Gastrocnemius medialis (tissue), 4 donors: Measurements from ENCODE around the gene SMOC2. TPM values are rescaled to one million over a fixed set of nuclear protein-coding genes. Genes with fewer than 3 reads are reported as not detected.

Experiments
- ATAC-seq, 2 donors: fragments of 150-250 bp; one replicate each; pipeline ENCODE4 v1.9.1; 2016
- DNase-seq, 2 donors: peaks; one replicate each; pipeline ENCODE4 v3.0.0-alpha.2; 2019
- H3K27ac ChIP-seq, 4 donors: fragments of 200-600 bp; sonication (generic); 1 replicate in 1 of 4; 2 replicates in 3 of 4; pipeline ENCODE4 v1.5.1; 2016 to 2018; ENCODE audit warnings: mild to moderate bottlenecking in 2 of 4, moderate library complexity in 1 of 4
- H3K27me3 ChIP-seq, 3 donors: fragments of 200-600 bp; sonication (generic) in 2 of 3; 1 replicate in 1 of 3; 2 replicates in 2 of 3; pipeline versions ENCODE4 v1.5.1 to v1.6.0; 2016 to 2019; ENCODE audit warnings: mild to moderate bottlenecking in 1 of 3, moderate library complexity in 1 of 3
- H3K36me3 ChIP-seq, 2 donors: fragments of 200-600 bp; sonication (generic) in 1 of 2; one replicate each; pipeline ENCODE4 v1.5.1; 2017 to 2018
- H3K4me1 ChIP-seq, 2 donors: fragments of 200-600 bp; sonication (generic) in 1 of 2; one replicate each; pipeline ENCODE4 v1.5.1; 2016 to 2017; ENCODE audit warnings: mild to moderate bottlenecking in 2 of 2
- H3K4me3 ChIP-seq, 4 donors: fragments of 200-600 bp; sonication (generic) in 3 of 4; 1 replicate in 1 of 4; 2 replicates in 3 of 4; pipeline ENCODE4 v1.5.1; 2016 to 2019; ENCODE audit warnings: mild to moderate bottlenecking in 2 of 4
- H3K9me3 ChIP-seq, 3 donors: fragments of 200-600 bp; sonication (generic) in 2 of 3; 1 replicate in 1 of 3; 2 replicates in 2 of 3; pipeline ENCODE4 v1.5.1; 2016 to 2019
- POLR2A ChIP-seq, 2 donors: fragments of 450-650 bp; IDR thresholded peaks; one replicate each; pipeline ENCODE4 v1.6.1; 2017; ENCODE audit warnings: antibody characterized with exemption in 2 of 2, mild to moderate bottlenecking in 2 of 2, moderate library complexity in 2 of 2
- in situ Hi-C, 4 donors: fragments of 200-750 bp; cut with MboI; loops; one replicate each; pipeline versions ENCODE4 v1.15.0 to v1.8.0; 2017; ENCODE audit warnings: low sequenced_read_pairs in 4 of 4
- intact Hi-C: fragments of 100-400 bp; cut with DNase I; formaldehyde crosslinking; loops from one replicate; pipeline ENCODE4 v1.15.1; 2023; ENCODE audit warnings: low total_unique reads
- total RNA-seq, 4 donors: library from RNA; depleted of rRNA; stranded (reverse); fragments of >200 nt; gene quantifications; one replicate each; pipeline versions ENCODE4 v1.1.0 to v1.2.3, GENCODE V29; 2016
- TF ChIP-seq, protein P1 (sequence below), 5 experiments: fragments of 450-650 bp in 3 of 5; fragments of 200-600 bp in 2 of 5; sonication (generic) in 2 of 5; IDR thresholded peaks in 4 of 5; conservative IDR thresholded peaks in 1 of 5; 1 replicate in 4 of 5; 2 replicates in 1 of 5; pipeline ENCODE4 v1.5.1; 2016 to 2019; ENCODE audit warnings: antibody characterized with exemption in 5 of 5, mild to moderate bottlenecking in 3 of 5, moderate library complexity in 3 of 5

The SMOC2 gene
- total RNA-seq, 4 donors from 2014 or later, result 7.2 to 34.4 (median 16.5) TPM

DNA sequence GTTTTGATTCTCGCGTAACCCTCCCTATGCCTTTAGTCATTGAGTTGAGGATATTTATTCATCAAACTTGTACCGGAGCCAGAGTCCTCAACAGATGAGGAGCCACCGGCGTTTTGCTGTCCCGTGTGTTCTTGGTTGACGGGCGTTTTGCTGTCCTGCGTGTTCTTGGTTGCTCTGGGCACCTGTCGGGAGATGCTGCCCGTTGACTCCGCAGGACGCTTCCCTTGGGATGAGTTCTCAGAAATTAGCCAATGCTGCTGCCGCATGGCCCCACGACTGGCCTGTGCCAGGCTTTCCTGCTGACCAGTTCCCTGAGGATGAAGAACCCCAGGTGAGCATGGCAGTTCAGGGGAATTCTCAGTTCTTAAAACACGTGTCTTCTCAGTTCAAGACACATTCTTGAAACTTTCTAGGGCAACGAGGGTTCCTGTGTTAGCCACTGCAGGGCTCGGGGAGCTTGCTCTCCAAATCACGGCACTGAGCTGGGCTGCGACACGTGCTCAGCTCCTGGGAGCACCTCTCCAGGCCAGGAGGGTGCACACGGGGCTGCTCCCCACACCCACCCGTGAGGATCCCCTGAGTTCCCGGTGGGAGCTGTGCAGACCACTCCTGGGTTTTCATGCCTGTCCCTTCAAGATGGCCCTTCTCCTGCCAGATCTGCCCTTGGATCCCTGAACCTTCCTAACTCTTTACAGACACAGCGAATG is 265.6 kb downstream of the SMOC2 start:
- H3K4me3 ChIP-seq, result no peak overlapping the region
- no peaks in the 10 kb centered on the region for H3K9me3 ChIP-seq
- no peak overlapping the region for H3K27ac ChIP-seq
- ATAC-seq, result no peak
- intact Hi-C loops (no loop called here), in situ Hi-C loops (no loop called here)
- H3K4me1 ChIP-seq, result no peaks in the 10 kb centered on the region
- H3K27me3 ChIP-seq, result peaks cover 0 to 6% (median 4%) of the 10 kb centered on the region in 3 donors
- H3K36me3 ChIP-seq, result no peaks in the 10 kb centered on the region
- no peak for DNase-seq
- TF ChIP-seq, protein P1, sequence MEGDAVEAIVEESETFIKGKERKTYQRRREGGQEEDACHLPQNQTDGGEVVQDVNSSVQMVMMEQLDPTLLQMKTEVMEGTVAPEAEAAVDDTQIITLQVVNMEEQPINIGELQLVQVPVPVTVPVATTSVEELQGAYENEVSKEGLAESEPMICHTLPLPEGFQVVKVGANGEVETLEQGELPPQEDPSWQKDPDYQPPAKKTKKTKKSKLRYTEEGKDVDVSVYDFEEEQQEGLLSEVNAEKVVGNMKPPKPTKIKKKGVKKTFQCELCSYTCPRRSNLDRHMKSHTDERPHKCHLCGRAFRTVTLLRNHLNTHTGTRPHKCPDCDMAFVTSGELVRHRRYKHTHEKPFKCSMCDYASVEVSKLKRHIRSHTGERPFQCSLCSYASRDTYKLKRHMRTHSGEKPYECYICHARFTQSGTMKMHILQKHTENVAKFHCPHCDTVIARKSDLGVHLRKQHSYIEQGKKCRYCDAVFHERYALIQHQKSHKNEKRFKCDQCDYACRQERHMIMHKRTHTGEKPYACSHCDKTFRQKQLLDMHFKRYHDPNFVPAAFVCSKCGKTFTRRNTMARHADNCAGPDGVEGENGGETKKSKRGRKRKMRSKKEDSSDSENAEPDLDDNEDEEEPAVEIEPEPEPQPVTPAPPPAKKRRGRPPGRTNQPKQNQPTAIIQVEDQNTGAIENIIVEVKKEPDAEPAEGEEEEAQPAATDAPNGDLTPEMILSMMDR (IDR thresholded peaks at IDR 0.05 in 4 of 5, conservative IDR thresholded peaks at IDR 0.05 in 1 of 5), result no peak
- TF ChIP-seq POLR2A (IDR thresholded peaks at IDR 0.05), result no peak

DNA sequence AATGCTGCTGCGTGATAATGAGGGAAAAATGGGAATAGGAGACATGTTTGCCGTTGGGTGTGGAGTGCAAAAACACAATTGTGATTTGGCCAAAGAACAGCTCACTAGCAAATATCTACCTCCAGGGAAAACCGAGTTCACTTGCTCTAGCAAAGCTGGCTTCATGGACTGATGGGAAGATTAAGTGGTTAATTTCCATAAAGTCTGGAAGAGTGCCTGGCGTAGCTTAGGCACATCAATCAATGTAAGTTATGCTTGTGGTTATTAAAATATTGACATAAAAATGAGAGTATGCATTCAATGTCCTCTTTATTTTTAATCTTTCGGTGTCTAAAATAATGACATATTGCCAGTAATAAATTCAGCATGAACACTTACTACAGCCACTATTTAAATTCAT is 267.5 kb downstream of the SMOC2 start:
- Histone ChIP-seq H3K9me3 (no peaks in the 10 kb centered on the region), H3K27me3 (peaks cover 0 to 6% (median 4%) of the 10 kb centered on the region in 3 donors), H3K4me3 (no peak overlapping the region), H3K36me3 (no peaks in the 10 kb centered on the region), H3K27ac (no peak overlapping the region), H3K4me1 (no peaks in the 10 kb centered on the region)
- intact Hi-C loops (no loop called here), in situ Hi-C loops (no loop called here)
- TF ChIP-seq POLR2A (IDR thresholded peaks at IDR 0.05), result no peak
- TF ChIP-seq, protein P1 (IDR thresholded peaks at IDR 0.05 in 4 of 5, conservative IDR thresholded peaks at IDR 0.05 in 1 of 5), result no peak
- DNase-seq (no peak), ATAC-seq (no peak)

DNA sequence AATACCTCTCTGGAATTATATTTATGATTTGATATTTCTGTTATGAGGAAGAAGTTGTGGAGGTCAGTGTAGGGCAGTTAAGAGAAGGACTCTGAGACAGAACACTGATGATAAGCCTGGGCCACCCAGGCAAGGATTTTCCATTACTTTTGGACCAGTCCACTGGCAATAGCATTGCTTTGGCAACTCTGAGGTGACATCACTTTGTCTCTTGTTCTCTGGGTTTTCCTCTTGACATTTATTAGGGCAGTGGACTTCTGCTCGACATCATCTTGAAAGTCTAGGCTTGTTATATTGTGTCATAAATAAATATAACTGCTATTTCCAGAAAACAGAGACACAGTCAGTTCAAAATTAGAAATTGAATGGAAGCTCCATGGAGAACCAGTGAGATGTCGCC is 268.0 kb downstream of the SMOC2 start:
- no peak for TF ChIP-seq POLR2A (IDR thresholded peaks at IDR 0.05)
- TF ChIP-seq, protein P1 (IDR thresholded peaks at IDR 0.05 in 4 of 5, conservative IDR thresholded peaks at IDR 0.05 in 1 of 5), result no peak
- DNase-seq (no peak), ATAC-seq (no peak)
- intact Hi-C loops, result no loop called here
- Histone ChIP-seq H3K4me1 (no peaks in the 10 kb centered on the region), H3K4me3 (no peak overlapping the region), H3K36me3 (no peaks in the 10 kb centered on the region), H3K27me3 (peaks cover 0 to 6% (median 4%) of the 10 kb centered on the region in 3 donors), H3K27ac (no peak overlapping the region), H3K9me3 (no peaks in the 10 kb centered on the region)
- in situ Hi-C loops, result no loop called here

DNA sequence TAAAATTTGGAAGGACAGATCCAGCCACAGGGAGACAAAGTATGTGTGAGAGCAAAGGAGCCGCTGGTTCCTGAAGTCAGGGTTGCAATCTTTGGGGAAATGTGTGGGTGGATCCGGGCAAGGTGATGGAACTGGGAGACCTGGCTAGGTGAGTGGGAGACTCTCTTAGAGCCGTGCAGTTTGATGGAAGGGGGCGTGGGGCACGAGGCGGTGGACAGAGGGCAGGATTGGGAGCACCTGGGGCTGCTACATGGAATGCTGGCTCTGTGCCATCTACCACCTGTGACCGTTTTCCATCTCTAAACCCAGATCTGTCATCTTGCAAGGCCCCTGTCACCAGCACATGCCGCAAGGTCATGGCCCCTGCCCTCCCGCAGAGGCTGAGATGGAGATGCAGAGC is 268.4 kb downstream of the SMOC2 start:
- DNase-seq, result no peak
- intact Hi-C loops, result no loop called here

More for the DNA sequence above, 268.4 kb downstream of the SMOC2 start:
- in situ Hi-C loops, result no loop called here
- no peak for TF ChIP-seq POLR2A (IDR thresholded peaks at IDR 0.05)
- TF ChIP-seq, protein P1 (IDR thresholded peaks at IDR 0.05 in 4 of 5, conservative IDR thresholded peaks at IDR 0.05 in 1 of 5), result no peak
- Histone ChIP-seq H3K27me3 (peaks cover 0 to 6% (median 4%) of the 10 kb centered on the region in 3 donors), H3K36me3 (no peaks in the 10 kb centered on the region), H3K27ac (no peak overlapping the region), H3K4me1 (no peaks in the 10 kb centered on the region), H3K9me3 (no peaks in the 10 kb centered on the region), H3K4me3 (no peak overlapping the region)
- no peak for ATAC-seq
